ENCODE measurements around the gene SIMC1.

GRCh38 chr5:176341325-176342157, 103.3 kb downstream of the SIMC1 start:
- TF ChIP-seq RAD21 (IDR thresholded peaks at IDR 0.05; ENCODE audit: low read depth), result no peak
- TF ChIP-seq ZNF274 (IDR thresholded peaks at IDR 0.05; ENCODE audit: low read depth, low read length), result no peak
- no peak for TF ChIP-seq CTCF (IDR thresholded peaks at IDR 0.05 in 2 of 3, conservative IDR thresholded peaks at IDR 0.05 in 1 of 3; ENCODE audit: borderline replicate concordance in 1 of 3, insufficient read depth in 1 of 3, low read depth in 2 of 3, low read length in 2 of 3)
- no peak for TF ChIP-seq EZH2 (IDR thresholded peaks at IDR 0.05)
- no peak for TF ChIP-seq ZBTB33 (IDR thresholded peaks at IDR 0.05; ENCODE audit: extremely low read depth, insufficient replicate concordance, low read length)
- TF ChIP-seq POLR2A (IDR thresholded peaks at IDR 0.05; ENCODE audit: borderline replicate concordance, extremely low read depth, insufficient read depth, insufficient read length), result no peak
- TF ChIP-seq YY1 (IDR thresholded peaks at IDR 0.05; ENCODE audit: extremely low read depth, insufficient replicate concordance, low read depth, low read length), result no peak
- no peak for TF ChIP-seq SP1 (IDR thresholded peaks at IDR 0.05; ENCODE audit: low read depth)
- TF ChIP-seq EGR1 (IDR thresholded peaks at IDR 0.05; ENCODE audit: low read depth), result no peak
- no peak for TF ChIP-seq REST (IDR thresholded peaks at IDR 0.05; ENCODE audit: low read depth)
- no peak for TF ChIP-seq POLR2AphosphoS5 (IDR thresholded peaks at IDR 0.05; ENCODE audit: low read depth, low read length)
